Measurements from ENCODE around the gene TXNRD3.
A peak's percentile ranks its signal among the peaks of the same experiment; 100 is the strongest.

Gene TXNRD3

GRCh38 chr3:126654571-126655383 is at the start of gene TXNRD3:
TXNRD3 (minus strand) TSS chr3:126655124.
- peak; percentile 79 for DNase-seq

GRCh38 chr3:126703512-126704493 is 48.9 kb upstream of the TXNRD3 start, which contains the start of gene CHCHD6:
CHCHD6 (plus strand) TSS chr3:126704240; CDS start chr3:126704313, 73 bp downstream.
- DNase-seq, result peak; percentile 93

- DNase-seq, result no peak
Observed at GRCh38 chr3:126699011-126699410, 44.1 kb upstream of the TXNRD3 start.

GRCh38 chr3:126696701-126697267 is 41.9 kb upstream of the TXNRD3 start:
- DNase-seq, result no peak

GRCh38 chr3:126693921-126694320 is 39.0 kb upstream of the TXNRD3 start:
- DNase-seq, result no peak

GRCh38 chr3:126692858-126693257 is 37.9 kb upstream of the TXNRD3 start:
- DNase-seq, result peak; percentile 2

- DNase-seq, result no peak
Observed at GRCh38 chr3:126691765-126692164, 36.8 kb upstream of the TXNRD3 start.

- no peak for DNase-seq
Observed at GRCh38 chr3:126685493-126685892, 30.6 kb upstream of the TXNRD3 start.

- no peak for DNase-seq
Observed at GRCh38 chr3:126685021-126685420, 30.1 kb upstream of the TXNRD3 start.

GRCh38 chr3:126684218-126684751 is 29.4 kb upstream of the TXNRD3 start:
- peak; percentile 59 for DNase-seq

- no peak for DNase-seq
Observed at GRCh38 chr3:126683069-126683468, 28.1 kb upstream of the TXNRD3 start.

- no peak for DNase-seq
Observed at GRCh38 chr3:126682009-126682408, 27.1 kb upstream of the TXNRD3 start.

- DNase-seq, result no peak
Observed at GRCh38 chr3:126680667-126681055, 25.7 kb upstream of the TXNRD3 start.

- no peak for DNase-seq
Observed at GRCh38 chr3:126679831-126680666, 25.1 kb upstream of the TXNRD3 start.

- DNase-seq, result peak; percentile 68
Observed at GRCh38 chr3:126679318-126679751, 24.4 kb upstream of the TXNRD3 start.

- DNase-seq, result peak; percentile 24
Observed at GRCh38 chr3:126678693-126679317, 23.9 kb upstream of the TXNRD3 start.

GRCh38 chr3:126677862-126678503 is 23.1 kb upstream of the TXNRD3 start:
- DNase-seq, result no peak

- DNase-seq, result no peak
Observed at GRCh38 chr3:126676919-126677705, 22.2 kb upstream of the TXNRD3 start.

GRCh38 chr3:126672741-126673140 is 17.8 kb upstream of the TXNRD3 start:
- peak; percentile 44 for DNase-seq

- DNase-seq, result no peak
Observed at GRCh38 chr3:126672340-126672739, 17.4 kb upstream of the TXNRD3 start.

Measured in NCI-H69 (cell line).